HG03103 (cell line): ENCODE results near the gene CAPN15.
A peak's percentile ranks its signal among the peaks of the same experiment; 100 is the strongest.
"Not testable (repeated sequence)": the region's sequence is repeated elsewhere in the genome, so short reads cannot be mapped to it uniquely, and the experiment has no call there.

ENCODE experiments used
- ATAC-seq: cut with Tn5 transposase; IDR thresholded peaks from one replicate; pipeline ENCODE4 v1.9.1; 2021; ENCODE audit warnings: low read depth; ENCODE audit not compliant: unreplicated experiment

CAPN15 gene

DNA sequence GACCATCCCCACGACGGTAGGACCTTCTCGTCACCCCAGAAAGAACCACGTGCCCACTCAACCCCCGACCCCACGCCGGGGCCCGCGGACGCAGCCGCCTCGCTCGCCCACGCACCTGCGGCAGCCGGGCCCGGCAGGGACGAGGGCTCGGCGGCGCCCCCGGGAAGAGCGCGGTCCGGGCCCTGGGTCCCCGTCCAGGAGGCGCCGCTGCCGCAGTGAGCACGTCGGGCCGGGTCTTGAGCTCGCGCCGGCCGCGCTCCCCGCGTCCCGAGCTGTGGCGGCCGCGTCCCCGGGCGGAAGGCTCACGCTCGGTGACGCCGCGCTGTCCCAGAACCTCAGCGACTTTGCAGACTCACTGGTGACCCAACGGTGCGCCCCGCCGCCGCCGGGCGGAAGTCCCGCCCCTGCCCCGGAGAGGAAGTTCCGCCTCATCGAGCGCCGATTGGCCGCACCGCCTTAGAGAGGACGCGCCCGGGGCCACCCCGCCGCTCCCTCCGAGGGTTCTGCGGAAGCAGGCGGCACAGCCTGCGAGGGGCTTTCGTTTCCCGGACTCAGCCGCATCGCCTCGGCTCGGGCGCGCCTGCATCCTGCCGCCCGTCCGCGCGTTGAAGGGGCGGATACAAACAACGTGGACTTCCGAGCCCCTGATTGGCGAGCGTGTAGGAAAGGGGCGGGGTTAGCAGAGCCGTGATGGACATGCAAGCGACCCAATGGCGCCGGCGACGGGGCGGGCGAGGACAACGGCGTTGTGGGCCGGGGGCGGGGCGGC is 61.6 kb downstream of the CAPN15 start:
- ATAC-seq: peak; percentile 54

DNA sequence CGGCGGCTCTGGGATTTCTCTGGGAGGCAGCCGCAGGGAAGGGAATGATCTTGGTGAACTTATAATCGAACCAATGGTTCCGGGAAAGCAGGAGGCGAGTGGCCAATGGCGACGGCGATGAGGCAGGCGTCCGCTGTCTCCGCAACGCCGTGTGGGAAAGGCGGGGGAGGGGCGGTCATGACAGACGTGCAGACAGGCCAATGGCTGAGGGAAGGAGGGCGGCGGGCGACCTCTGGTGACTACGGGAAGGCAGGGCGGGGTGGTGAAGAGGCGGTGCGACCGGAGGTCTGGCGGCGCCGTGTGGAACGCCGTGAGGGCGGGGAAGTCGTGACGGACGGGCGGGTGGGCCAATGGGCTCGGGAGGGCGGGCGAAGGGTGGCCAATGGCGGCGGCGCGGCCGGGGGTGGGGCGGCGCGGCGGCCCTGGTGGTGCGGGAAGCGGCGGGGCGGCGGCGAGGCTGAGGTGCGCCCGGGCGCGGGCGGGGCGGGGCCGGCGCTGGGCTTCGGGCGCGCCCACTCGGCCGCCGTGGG is 62.2 kb downstream of the CAPN15 start, which contains the start of gene RAB40C:
Gene RAB40C (plus strand): TSS at position 409 of the 530 bp plus-strand sequence. CDS start 226 bp downstream, outside the sequence.
- ATAC-seq: peak; percentile 62

DNA sequence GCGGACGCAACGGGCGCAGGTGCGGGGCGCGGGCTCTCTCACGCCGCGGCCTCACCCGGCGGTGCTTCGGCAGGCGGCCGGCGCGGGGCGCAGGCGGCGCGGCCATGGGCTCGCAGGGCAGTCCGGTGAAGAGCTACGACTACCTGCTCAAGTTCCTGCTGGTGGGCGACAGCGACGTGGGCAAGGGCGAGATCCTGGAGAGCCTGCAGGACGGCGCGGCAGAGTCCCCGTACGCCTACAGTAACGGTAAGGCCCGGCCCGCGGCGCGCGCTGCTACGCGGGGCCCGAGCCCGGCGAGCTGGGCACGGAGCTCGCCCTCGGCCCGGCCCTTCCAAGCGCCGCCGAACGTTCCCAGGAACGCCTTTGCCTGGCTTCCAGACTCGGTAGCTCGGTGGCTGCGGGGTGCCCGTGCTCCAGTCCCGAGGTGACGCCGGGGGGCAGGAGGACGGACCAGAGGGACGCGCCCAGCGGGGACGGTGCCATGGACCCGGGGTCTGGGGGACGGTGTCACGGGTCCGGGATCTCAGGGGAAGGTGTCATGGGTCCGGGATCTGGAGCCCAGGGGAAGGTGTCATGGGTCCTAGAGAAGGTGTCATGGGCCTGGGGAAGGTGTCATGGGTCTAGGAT is 62.8 kb downstream of the CAPN15 start:
- no peak for ATAC-seq

DNA sequence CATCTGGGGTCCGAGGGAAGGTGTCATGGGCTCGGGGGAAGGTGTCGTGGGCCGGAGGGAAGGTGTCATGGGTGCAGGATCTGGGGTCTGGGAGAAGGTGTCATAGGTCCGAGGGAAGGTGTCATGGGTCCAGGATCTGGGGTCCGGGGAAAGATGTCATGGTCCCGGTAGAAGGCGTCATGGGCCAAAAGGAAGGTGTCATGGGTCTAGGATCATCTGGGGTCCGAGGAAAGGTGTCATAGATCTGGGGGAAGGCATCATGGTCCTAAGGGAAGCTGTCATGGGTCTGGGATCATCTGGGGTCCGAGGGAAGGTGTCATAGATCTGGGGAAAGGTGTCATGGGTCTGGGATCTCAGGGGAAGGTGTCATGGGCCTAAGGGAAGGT is 63.3 kb downstream of the CAPN15 start:
- no peak for ATAC-seq

DNA sequence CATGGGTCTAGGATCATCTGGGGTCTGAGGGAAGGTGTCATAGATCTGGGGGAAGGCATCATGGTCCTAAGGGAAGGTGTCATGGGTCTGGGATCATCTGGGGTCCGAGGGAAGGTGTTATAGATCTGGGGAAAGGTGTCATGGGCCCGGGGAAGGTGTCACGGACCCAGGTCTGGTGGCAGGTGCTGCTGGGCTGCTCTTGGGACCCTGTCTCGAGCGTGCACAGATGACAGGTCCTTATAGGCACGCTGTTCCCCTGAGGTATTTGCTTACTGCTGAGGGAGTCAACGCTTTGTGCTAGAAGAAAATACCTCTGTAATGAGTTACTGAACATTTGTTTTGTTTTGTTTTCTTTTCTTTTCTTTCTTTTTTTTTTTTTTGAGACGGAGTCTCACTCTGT is 63.7 kb downstream of the CAPN15 start:
- no peak for ATAC-seq

DNA sequence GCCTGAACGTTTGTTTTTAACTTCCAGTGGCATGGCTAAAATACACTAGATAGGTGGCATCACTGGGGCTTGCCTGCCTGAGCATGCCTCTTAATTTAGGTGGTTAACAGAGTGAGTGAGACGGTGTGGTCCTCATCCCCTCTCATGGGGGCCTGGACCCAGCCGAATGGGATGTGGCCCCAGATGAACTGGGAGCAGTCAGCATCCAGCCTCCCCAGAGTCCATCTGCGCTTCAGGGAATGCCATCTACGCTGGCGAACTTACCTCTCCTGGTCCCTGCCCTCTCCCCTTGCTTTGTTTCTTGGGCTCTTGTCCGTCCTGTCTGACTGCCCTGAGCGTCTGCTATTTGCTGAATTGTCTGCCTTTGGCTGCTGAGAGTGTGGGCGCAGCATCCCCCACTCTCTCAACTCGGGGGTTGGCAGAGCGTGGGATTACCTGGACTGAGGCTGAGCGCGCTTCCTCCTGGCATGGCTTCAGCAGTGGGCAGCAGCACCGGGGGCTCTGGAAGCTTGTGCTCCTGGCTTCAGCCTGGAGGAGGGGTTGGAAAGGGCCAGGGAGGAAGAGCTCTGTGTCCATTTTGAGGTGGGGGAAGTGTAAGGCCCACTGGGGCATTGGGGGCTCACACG is 64.5 kb downstream of the CAPN15 start:
- ATAC-seq: no peak

DNA sequence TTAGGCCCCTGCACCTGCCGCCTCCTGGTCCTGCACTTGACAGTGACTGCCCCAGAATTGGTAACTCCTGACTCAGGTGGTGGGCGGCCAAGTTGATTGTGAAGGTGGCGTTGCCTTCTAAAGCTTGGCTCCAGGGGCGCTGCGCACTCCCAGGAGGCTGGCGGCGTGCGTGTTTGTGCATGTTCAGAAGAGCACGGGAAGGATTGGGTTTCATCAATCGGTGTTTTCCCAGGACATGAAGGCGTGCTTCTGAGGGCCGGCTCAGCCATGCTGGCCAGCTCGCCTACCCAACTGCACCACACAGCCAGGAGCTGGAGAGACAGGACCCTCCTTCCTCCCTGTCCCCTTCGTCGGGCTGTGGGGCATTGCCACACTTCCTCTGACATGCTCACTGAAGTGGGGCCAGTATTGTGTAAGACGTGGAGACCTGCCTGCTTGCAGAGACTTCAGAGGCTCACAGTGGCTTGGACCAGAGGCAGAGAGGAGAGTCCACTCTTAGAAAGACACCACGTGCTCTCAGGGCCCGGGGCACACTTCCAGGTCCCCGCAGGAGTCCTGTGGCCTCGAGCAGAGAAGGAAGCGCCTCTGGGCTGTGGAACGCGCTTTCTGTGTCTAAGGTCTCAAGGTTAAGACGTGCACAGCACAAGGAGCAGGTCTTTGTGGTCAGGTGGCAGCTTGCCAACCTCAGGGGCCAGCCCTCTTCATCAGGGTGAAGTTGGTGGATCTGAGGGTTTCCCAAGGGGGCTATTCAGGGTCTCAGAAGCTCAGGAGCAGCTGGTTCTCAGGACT is 65.2 kb downstream of the CAPN15 start:
- no peak for ATAC-seq

DNA sequence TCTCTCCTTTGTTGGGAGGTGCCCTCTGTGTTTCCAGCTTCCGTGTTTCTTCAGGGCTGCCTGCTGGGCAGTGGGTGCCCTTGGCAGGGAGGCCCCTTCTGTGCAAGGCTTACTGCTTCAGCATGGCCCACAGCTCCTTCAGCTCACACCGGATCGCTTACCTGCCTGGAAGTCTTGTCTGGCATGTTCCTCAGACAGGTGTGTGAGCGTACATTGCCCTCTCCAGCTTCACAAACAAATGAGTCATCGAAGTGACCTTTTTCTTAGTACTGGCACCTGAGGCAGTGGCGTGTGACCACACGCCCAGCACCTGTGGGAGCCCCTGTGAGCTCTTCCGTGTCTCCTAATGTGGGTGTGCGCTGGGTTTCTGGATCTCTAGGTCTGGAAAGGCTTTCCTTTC is 65.9 kb downstream of the CAPN15 start:
- ATAC-seq: no peak

DNA sequence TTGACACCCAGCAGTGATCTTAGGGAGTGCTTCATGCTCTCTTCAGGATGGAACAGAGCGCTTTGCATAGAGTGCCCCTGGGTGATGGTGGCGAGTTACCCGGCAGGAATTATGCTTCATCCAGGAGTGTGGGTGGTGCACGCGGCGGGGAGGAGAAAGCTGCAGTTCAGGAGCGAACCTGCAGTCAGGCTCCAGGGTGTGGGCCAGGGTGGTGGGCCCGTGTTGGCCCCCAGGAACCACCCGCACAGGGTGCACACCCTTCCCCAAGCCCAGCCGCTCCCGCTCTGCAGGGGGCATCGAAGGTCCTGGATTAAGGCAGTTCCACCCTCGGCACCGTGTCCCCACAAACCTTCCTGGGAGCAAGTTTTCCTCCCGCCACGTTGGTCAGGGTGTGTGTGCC is 66.3 kb downstream of the CAPN15 start:
- ATAC-seq: no peak

DNA sequence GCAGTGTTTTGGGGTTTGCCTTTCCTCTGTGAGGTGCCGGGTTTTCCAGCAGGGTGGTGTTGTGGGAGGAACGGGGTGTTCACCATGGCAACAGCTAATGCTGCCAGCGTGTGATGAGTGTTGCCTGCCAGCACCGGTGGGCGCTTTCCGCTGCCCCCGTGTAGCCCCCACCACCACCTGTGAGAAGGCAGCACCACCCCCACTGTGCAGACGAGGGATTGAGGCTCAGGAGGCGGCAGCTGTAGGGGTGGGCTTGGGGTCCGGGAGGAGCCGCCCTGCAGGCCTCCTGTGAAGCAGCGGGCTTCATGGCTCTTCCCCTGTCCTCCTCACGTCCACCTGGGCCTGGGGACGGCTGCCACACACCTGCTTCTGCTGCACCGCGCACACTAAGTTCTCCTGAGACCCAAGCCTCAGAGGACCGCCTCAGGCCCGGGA is 67.6 kb downstream of the CAPN15 start:
- ATAC-seq: no peak

DNA sequence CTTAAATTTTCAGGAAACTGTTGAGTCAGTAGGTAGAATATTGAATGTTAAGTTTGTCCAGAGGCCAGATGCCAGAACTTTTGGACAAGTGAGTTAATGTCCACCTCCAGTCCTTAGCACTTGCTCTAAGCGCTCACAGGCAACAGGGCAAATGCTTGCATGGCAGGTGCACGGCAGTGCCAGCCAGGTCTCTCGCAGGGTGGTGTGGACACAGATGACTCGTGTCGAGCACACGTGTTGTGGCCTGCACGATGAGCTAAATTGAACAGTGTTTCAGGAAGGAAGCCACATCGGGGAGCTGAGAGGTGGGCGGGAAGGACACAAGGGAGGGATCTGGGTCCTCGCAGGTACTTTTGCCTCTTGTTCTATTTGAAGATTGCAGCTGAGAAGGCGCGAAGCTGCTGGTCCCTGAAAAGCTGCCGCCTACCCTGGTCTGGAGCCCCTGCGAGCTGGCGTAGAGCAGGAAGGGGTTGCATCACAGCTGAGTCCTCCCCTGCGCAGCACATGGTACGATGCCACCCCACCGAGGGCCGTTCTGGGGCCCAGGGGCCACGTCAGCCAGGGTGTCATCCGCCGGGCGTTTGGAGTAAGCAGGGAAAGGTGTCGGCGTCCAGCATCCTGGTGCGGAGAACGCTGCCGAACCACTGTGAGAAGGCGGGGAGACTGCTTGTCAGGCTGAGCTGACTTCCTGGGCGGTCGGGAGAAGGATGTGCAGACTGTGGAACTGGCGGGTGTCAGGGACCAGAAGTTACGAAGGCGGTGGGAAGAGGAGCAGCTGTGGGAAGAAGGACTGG is 68.6 kb downstream of the CAPN15 start:
- no peak for ATAC-seq

DNA sequence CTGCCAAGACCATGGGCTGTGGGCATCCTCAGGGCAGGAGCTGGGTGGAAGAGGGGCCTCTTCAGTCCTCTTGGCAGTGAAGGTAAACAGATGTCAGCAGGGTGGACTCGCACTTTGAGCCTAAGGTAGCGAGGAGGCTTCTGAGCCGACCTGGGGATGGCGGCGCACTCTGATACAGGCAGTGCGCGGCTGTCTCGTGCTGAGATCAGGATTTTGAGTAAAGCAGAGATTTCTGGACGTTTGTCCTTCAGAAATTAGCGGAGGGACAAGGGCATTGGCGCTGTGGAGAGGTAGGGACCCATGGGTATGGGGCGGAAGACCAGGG is 69.2 kb downstream of the CAPN15 start:
- ATAC-seq: no peak

DNA sequence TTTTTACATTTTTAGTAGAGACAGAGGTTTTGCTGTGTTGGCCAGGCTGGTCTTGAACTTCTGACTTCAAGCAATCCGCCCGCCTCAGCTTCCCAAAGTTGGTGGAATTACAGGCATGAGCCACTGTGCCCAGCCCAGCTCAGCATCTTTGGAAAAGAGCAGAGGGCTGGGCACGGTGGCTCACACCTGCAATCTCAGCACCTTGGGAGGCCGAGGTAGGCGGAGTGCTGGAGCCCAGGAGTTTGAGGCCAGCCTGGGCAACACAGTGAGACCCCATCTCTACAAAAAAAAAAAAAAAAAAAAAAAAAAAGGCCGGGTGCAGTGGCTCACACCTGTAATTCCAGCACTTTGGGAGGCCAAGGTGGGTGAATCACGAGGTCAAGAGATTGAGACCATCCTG is 70.1 kb downstream of the CAPN15 start:
- not testable (repeated sequence) for ATAC-seq

DNA sequence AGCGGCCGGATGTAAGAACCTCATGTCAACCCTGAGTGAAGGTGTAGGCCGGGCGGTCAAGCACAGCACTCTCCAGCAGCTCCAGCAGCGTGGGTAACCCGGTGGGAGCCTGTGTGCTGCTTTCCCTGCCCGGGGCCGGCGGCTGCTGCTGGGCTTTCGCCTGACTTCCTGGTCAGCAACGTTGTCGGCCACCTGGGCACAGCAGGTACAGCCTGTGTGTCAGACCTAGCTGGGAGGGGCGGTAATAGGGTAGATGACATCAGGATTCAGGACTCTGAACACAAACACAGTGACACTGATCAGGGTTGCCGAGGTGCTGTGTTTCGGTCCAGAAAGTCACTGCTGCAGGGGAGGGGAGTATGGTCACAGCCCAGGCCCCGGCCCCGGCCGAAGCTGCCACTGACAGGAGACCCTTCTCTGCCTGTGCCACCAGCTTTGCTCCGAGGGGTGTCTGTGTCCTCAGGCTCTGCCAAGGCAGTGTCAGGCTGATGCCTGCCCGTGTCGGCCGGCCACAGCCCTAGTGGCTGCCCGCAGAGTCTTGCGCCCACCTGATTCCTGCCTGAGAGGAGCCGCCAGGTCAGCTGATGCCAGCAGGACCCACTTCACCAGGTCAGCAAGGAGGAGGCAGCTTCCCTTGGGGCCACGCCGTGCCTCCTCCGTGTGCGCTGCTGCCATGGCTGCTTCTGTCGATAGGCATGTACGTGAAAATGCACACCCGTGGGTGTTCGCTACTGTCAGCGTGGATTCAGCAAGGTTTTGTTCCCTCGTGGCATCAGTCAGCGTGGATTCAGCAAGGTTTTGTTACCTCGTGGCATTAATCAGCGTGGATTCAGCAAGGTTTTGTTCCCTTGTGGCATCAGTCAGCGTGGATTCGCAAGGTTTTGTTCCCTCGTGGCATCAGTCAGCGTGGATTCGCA is 71.6 kb downstream of the CAPN15 start:
- ATAC-seq: no peak

DNA sequence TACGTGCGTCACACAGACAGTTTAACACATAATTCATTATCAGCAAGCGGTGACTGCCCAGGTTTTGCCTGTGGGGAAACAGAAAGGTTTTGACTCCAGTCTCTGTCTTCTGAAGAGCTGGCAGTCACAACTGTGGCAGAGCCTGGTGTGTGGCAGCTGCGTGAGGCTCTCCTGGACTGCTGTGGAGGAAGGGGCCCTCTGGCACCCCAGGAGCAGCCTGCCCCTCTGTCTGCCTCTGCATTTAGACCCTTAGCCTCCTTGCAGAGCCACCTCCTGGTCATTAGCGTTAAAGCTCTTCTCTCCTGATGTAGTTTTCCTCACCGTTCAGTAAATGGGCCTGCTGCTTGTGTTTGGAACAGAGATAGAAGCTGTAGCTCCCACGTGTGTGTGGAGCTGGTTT is 73.3 kb downstream of the CAPN15 start:
- ATAC-seq: no peak

DNA sequence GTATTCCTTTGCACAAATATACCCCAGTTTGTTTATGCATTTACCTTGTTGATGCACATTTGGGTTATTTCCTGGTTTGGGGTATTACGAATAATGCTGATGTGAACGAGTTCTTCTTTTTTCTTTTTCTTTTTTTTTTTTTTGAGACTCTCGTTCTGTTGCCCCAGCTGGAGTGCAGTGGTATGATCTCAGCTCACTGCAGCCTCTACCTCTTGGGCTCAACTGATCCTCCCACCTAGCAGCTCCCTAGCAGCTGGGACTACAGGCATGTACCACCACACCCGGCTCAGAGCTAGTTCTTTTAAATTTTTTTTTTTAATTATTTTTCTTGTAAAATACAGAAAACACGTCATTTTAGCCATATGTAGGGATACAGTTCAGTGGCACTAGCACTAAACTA is 76.4 kb downstream of the CAPN15 start:
- ATAC-seq: no peak
